ENCODE results near the gene SNX25. TPM values are rescaled to one million over a fixed set of nuclear protein-coding genes. Genes with fewer than 3 reads are reported as not detected.

SNX25 gene
- total and polyA plus RNA-seq, 2 of the 13 experiments (the other 11 are each of a cell fraction or from before 2014, with no cell fraction given) = 23.4 to 23.5 TPM

GRCh38 chr4:185384930-185385331 lies 175.5 kb downstream of the SNX25 start (continued):
- TF ChIP-seq MTERF4 (CRISPR knock-in tag; IDR thresholded peaks at IDR 0.05) = no peak
- TF ChIP-seq ZNF775 (CRISPR knock-in tag; IDR thresholded peaks at IDR 0.05; ENCODE audit: borderline replicate concordance) = no peak
- TF ChIP-seq NFKB2 (CRISPR knock-in tag; IDR thresholded peaks at IDR 0.05; ENCODE audit: borderline replicate concordance) = no peak
- TF ChIP-seq SETDB1 (CRISPR knock-in tag; IDR thresholded peaks at IDR 0.05; ENCODE audit: borderline replicate concordance) = no peak
- no peak for TF ChIP-seq NCOA1 (CRISPR knock-in tag; IDR thresholded peaks at IDR 0.05)
- no peak for TF ChIP-seq ARNTL (CRISPR knock-in tag; IDR thresholded peaks at IDR 0.05)
- TF ChIP-seq WIZ (CRISPR knock-in tag; IDR thresholded peaks at IDR 0.05) = no peak
- TF ChIP-seq HMGA1 (CRISPR knock-in tag; conservative IDR thresholded peaks at IDR 0.05) = no peak
- no peak for TF ChIP-seq PHF20 (CRISPR knock-in tag; IDR thresholded peaks at IDR 0.05)

GRCh38 chr4:185387957-185388356 lies 178.6 kb downstream of the SNX25 start:
- FAIRE-seq = no peak
- POLR2A ChIA-PET = no interaction called here

More at GRCh38 chr4:185387957-185388356, 178.6 kb downstream of the SNX25 start:
- 95% methylated on average over 12 of the region's 12 CpGs for WGBS (ENCODE audit: low lambda C conversion rate)
- Histone ChIP-seq H3K9me3 (ENCODE audit: low read length) (no peaks in the 10 kb centered on the region), H3K4me3 (replicated peaks in 1 of 3; ENCODE audit: insufficient read depth in 1 of 3, low read depth in 2 of 3, low read length in 3 of 3) (no peak overlapping the region), H3K27me3 (ENCODE audit: control insufficient read depth in 1 of 2, insufficient read depth in 2 of 2, low read length in 2 of 2) (no peaks in the 10 kb centered on the region), H2AFZ (ENCODE audit: low read length) (no peak overlapping the region), H3K4me2 (ENCODE audit: low read depth, low read length) (no peak overlapping the region), H3K79me2 (ENCODE audit: insufficient read depth, low read length) (no peaks in the 10 kb centered on the region), H3K9ac (ENCODE audit: insufficient read depth, low read depth, low read length) (no peak overlapping the region), H3K27ac (ENCODE audit: extremely low read length, insufficient read depth, low read length) (no peak overlapping the region), H3K4me1 (ENCODE audit: insufficient read depth, low read length) (peaks cover 14% of the 10 kb centered on the region), H3K36me3 (replicated peaks in 1 of 2; ENCODE audit: control insufficient read depth in 1 of 2, insufficient read depth in 2 of 2, low read length in 2 of 2) (no peaks in the 10 kb centered on the region), H4K20me1 (ENCODE audit: insufficient read depth, low read length) (no peaks in the 10 kb centered on the region)
- no TSS peak for BruUV-seq (replicated peaks)
- in situ Hi-C loops (cut with HindIII; ENCODE audit: extremely low pct_ligation_motif_present, low pct_unique_long_range_greater_than_20kb) (no loop called here), intact Hi-C loops (cut with micrococcal nuclease; ENCODE audit: unreplicated experiment) (no loop called here)
- TF ChIP-seq SMC3 (IDR thresholded peaks at IDR 0.05; ENCODE audit: low read length) (no peak), RBM22 (optimal IDR thresholded peaks at IDR 0.05; ENCODE audit: low read length) (peak; percentile 13), ZEB1 (IDR thresholded peaks at IDR 0.05; ENCODE audit: insufficient replicate concordance, low read depth) (no peak)
- ATAC-seq (no peak), DNase-seq (ENCODE audit: low spot score) (no peak)
- CTCF ChIA-PET (ENCODE audit: low intra/inter-chr PET ratio, low total read pairs) = no interaction called here
